IMR-90 (cell line): ENCODE results near the gene STAM. TPM values are rescaled to one million over a fixed set of nuclear protein-coding genes. Genes with fewer than 3 reads are reported as not detected.
A peak's percentile ranks its signal among the peaks of the same experiment; 100 is the strongest.

Source experiments
- ATAC-seq: fragments of 200-7000 bp; cut with Tn5 transposase; 2 replicates; pipeline ENCODE4 v1.9.1; 2020; ENCODE audit warnings: low read depth, mild to moderate bottlenecking, moderate library complexity
- BruUV-seq: library from RNA; stranded (reverse); fragments of 400-500 nt; replicated peaks from 2 replicates; lab custom pipeline; 2021; lab: Mats Ljungman, UMichigan
- CTCF ChIA-PET: fragments of 300-600 bp; formaldehyde crosslinking; extraction: SDS; loops from one replicate; lab custom pipeline; 2021; ENCODE audit warnings: antibody characterized with exemption; lab: Yijun Ruan, JAX
- POLR2A ChIA-PET: fragments of 300-600 bp; sonication (Branson Sonifier 250); formaldehyde crosslinking; loops from one replicate; lab custom pipeline; 2022; ENCODE audit warnings: antibody characterized with exemption; ENCODE audit not compliant: unreplicated experiment; lab: Charles Lee
- DNase-seq: peaks from one replicate; pipeline ENCODE4 v3.0.0; 2013
- H2AFZ ChIP-seq: replicated peaks from 2 replicates; pipeline ENCODE3; 2013; ENCODE audit warnings: low read length, mild to moderate bottlenecking; ENCODE audit not compliant: poor library complexity
- H2AK5ac ChIP-seq: 2 replicates; pipeline ENCODE4 v1.6.1; 2013; ENCODE audit warnings: low read depth, low read length, inconsistent platforms
- H2AK9ac ChIP-seq: replicated peaks from 2 replicates; pipeline ENCODE3; 2013; ENCODE audit warnings: mild to moderate bottlenecking, low read depth, low read length, moderate library complexity; ENCODE audit not compliant: poor library complexity
- H2BK120ac ChIP-seq: 2 replicates; pipeline ENCODE4 v1.6.1; 2013; ENCODE audit warnings: low read depth, low read length, inconsistent platforms
- H2BK15ac ChIP-seq: 3 replicates; pipeline ENCODE4 v1.6.1; 2013; ENCODE audit warnings: low read depth, low read length, inconsistent platforms
- H2BK20ac ChIP-seq: 2 replicates; pipeline ENCODE4 v1.6.1; 2013; ENCODE audit warnings: low read depth, mild to moderate bottlenecking, inconsistent platforms, low read length, moderate library complexity
- H2BK5ac ChIP-seq: 2 replicates; pipeline ENCODE4 v1.6.1; 2013; ENCODE audit warnings: mild to moderate bottlenecking, low read depth, low read length, inconsistent platforms; ENCODE audit not compliant: poor library complexity, severe bottlenecking
- H3K14ac ChIP-seq: replicated peaks from 2 replicates; pipeline ENCODE4 v1.6.1; 2013; ENCODE audit warnings: low read depth, low read length, inconsistent platforms
- H3K18ac ChIP-seq: 2 replicates; pipeline ENCODE4 v1.6.1; 2013; ENCODE audit warnings: low read depth, low read length, control low read depth
- H3K23ac ChIP-seq: 2 replicates; pipeline ENCODE4 v1.6.1; 2013; ENCODE audit warnings: low read depth, low read length, inconsistent platforms
- H3K27ac ChIP-seq: 2 replicates; pipeline ENCODE4 v1.5.1; 2013; ENCODE audit warnings: mild to moderate bottlenecking, control low read depth, low read length; ENCODE audit not compliant: insufficient read depth
- H3K27me3 ChIP-seq: 2 replicates; pipeline ENCODE4 v1.6.1; 2013; ENCODE audit warnings: low read length; ENCODE audit not compliant: control insufficient read depth, insufficient read depth
- H3K36me3 ChIP-seq: 2 replicates; pipeline ENCODE4 v1.6.1; 2013; ENCODE audit warnings: low read length, mixed read lengths; ENCODE audit not compliant: control insufficient read depth, insufficient read depth
- H3K4ac ChIP-seq: 2 replicates; pipeline ENCODE4 v1.6.1; 2013; ENCODE audit warnings: low read depth, low read length, inconsistent platforms
- H3K4me1 ChIP-seq: 2 replicates; pipeline ENCODE4 v1.6.1; 2013; ENCODE audit warnings: low read length, mixed read lengths; ENCODE audit not compliant: control insufficient read depth, insufficient read depth
- H3K4me2 ChIP-seq: 2 replicates; pipeline ENCODE4 v1.6.1; 2013; ENCODE audit warnings: low read depth, mild to moderate bottlenecking, control low read depth, low read length, moderate library complexity
- H3K4me3 ChIP-seq: 2 replicates; pipeline ENCODE4 v1.5.1; 2013; ENCODE audit warnings: low read depth, mild to moderate bottlenecking, control low read depth, low read length, moderate library complexity; ENCODE audit not compliant: insufficient read depth
- H3K56ac ChIP-seq: 2 replicates; pipeline ENCODE4 v1.6.1; 2013; ENCODE audit warnings: low read length, inconsistent platforms; ENCODE audit not compliant: insufficient read depth; ENCODE audit errors: extremely low read depth
- H3K79me1 ChIP-seq, 2 experiments: 2 replicates each; pipeline ENCODE4 v1.6.1; 2013; ENCODE audit warnings: low read length in 2 of 2, inconsistent platforms in 1 of 2, low read depth in 1 of 2
- H3K9ac ChIP-seq: 2 replicates; pipeline ENCODE4 v1.6.1; 2013; ENCODE audit warnings: low read depth, low read length, control low read depth
- H3K9me1 ChIP-seq: 2 replicates; pipeline ENCODE4 v1.6.1; 2013; ENCODE audit warnings: low read length, inconsistent platforms; ENCODE audit not compliant: insufficient read depth
- H3K9me3 ChIP-seq: 2 replicates; pipeline ENCODE4 v1.6.1; 2013; ENCODE audit warnings: low read length; ENCODE audit not compliant: control insufficient read depth, insufficient read depth
- H4K20me1 ChIP-seq: 2 replicates; pipeline ENCODE4 v1.6.1; 2013; ENCODE audit warnings: low read length, inconsistent platforms; ENCODE audit not compliant: insufficient read depth
- H4K5ac ChIP-seq: 2 replicates; pipeline ENCODE4 v1.6.1; 2013; ENCODE audit warnings: mild to moderate bottlenecking, low read depth, low read length, control low read depth
- H4K8ac ChIP-seq, 2 experiments: 2 replicates each; pipeline ENCODE4 v1.6.1; 2013; ENCODE audit warnings: low read depth in 2 of 2, low read length in 2 of 2, control low read depth in 1 of 2, inconsistent platforms in 1 of 2
- H4K91ac ChIP-seq: 2 replicates; pipeline ENCODE4 v1.6.1; 2013; ENCODE audit warnings: low read depth, low read length, inconsistent platforms; ENCODE audit not compliant: insufficient read depth
- MAFK ChIP-seq: IDR thresholded peaks from 2 replicates; pipeline ENCODE4 v1.6.1; 2012; ENCODE audit warnings: low read depth, low read length, improper control_type of control experiment
- POLR2A ChIP-seq: IDR thresholded peaks from 2 replicates; pipeline ENCODE4 v1.6.1; 2012; ENCODE audit warnings: mild to moderate bottlenecking, low read depth, low read length
- RAD21 ChIP-seq: IDR thresholded peaks from 2 replicates; pipeline ENCODE4 v1.6.1; 2012; ENCODE audit warnings: low read length, improper control_type of control experiment
- RCOR1 ChIP-seq: IDR thresholded peaks from 2 replicates; pipeline ENCODE4 v1.6.1; 2012; ENCODE audit warnings: mild to moderate bottlenecking, low read length, improper control_type of control experiment; ENCODE audit not compliant: insufficient replicate concordance
- SMC3 ChIP-seq: fragments of 150-350 bp; IDR thresholded peaks from 2 replicates; pipeline ENCODE4 v1.6.1; 2016; ENCODE audit warnings: low read depth, mild to moderate bottlenecking, antibody characterized with exemption, low read length, moderate library complexity
- WGBS, 2 experiments: methylation state at CpG; one replicate each; pipeline versions ENCODE4 v1.1.5 to v1.1.7; 2013; ENCODE audit warnings: missing lambda C conversion rate in 2 of 2; ENCODE audit not compliant: insufficient read length in 1 of 2; ENCODE audit errors: extremely low coverage in 2 of 2; 5-methylcytosine and 5-hydroxymethylcytosine counted together
- dilution Hi-C: fragments of 300-500 bp; cut with HindIII; formaldehyde crosslinking; loops from one replicate; pipeline ENCODE4 v1.14.3; 2018; ENCODE audit warnings: low sequenced_read_pairs; ENCODE audit not compliant: unreplicated experiment
- in situ Hi-C: fragments of 300-500 bp; cut with MboI; formaldehyde crosslinking; loops from 3 replicates; pipeline ENCODE4 v1.14.3; 2019; ENCODE audit warnings: low sequenced_read_pairs, inconsistent platforms, mixed read lengths
- intact Hi-C: fragments of 100-400 bp; cut with micrococcal nuclease; formaldehyde crosslinking; loops from 2 replicates; pipeline ENCODE4 v1.10.0; 2022
- polyA plus RNA-seq, 3 experiments: library from polyadenylated mRNA; depleted of rRNA; stranded (reverse); fragments of >200 nt; gene quantifications; 2 replicates each; pipeline ENCODE4 v1.2.3, GENCODE V29; 2012; ENCODE audit warnings: low replicate concordance in 1 of 3
- total RNA-seq: library from RNA; depleted of rRNA; stranded (reverse); fragments of >200 nt; gene quantifications from 2 replicates; pipeline ENCODE4 v1.2.3, GENCODE V29; 2012
- TF ChIP-seq, protein P1 (sequence below): conservative IDR thresholded peaks from 2 replicates; pipeline ENCODE4 v1.5.1; 2012; ENCODE audit warnings: mild to moderate bottlenecking, low read depth, low read length, improper control_type of control experiment
- TF ChIP-seq, protein P2 (sequence below): fragments of 150-350 bp; IDR thresholded peaks from 2 replicates; pipeline ENCODE4 v1.6.1; 2016; ENCODE audit warnings: low read depth, mild to moderate bottlenecking, low read length, moderate library complexity, borderline replicate concordance

STAM gene
- total and polyA plus RNA-seq, 2 of the 4 experiments (the other 2 are of a cell fraction) = 22.9 to 23.3 TPM

DNA sequence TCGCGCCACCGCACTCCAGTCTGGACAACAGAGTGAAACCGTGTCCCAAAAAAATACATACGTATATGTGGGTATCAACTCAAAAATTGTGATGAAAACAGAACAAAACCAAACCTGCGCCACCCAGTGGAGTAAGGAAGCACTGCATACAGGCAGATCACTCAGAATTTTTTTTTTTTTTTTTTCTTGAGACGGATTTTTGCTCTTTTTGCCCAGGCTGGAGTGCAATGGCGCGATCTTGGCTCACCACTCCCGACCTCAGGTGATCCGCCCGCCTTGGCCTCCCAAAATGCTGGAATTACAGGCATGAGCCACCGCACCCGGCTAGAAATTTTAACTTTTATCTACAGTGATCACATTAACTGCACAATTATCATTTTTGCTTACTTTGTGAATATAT lies 99.0 kb downstream of the STAM start:
- Histone ChIP-seq H2AK9ac (no peak overlapping the region), H3K4me1 (no peaks in the 10 kb centered on the region), H3K23ac (no peak overlapping the region), H3K9me3 (no peaks in the 10 kb centered on the region), H2AK5ac (no peak overlapping the region), H3K27me3 (no peaks in the 10 kb centered on the region), H3K4me2 (peak overlapping the region; percentile 83), H2BK5ac (no peak overlapping the region), H2BK20ac (no peak overlapping the region), H3K18ac (no peak overlapping the region), H4K20me1 (no peaks in the 10 kb centered on the region), H4K91ac (no peak overlapping the region), H2BK15ac (no peak overlapping the region), H3K9ac (no peak overlapping the region), H3K14ac (no peak overlapping the region), H2BK120ac (no peak overlapping the region), H3K27ac (no peak overlapping the region), H4K8ac (no peak overlapping the region), H3K9me1 (no peaks in the 10 kb centered on the region), H2AFZ (peak overlapping the region; percentile 81), H3K56ac (no peak overlapping the region), H3K36me3 (no peaks in the 10 kb centered on the region), H3K4me3 (no peak overlapping the region), H4K5ac (no peak overlapping the region), H3K4ac (no peak overlapping the region), H3K79me1 (no peaks in the 10 kb centered on the region)
- TF ChIP-seq, protein P1, sequence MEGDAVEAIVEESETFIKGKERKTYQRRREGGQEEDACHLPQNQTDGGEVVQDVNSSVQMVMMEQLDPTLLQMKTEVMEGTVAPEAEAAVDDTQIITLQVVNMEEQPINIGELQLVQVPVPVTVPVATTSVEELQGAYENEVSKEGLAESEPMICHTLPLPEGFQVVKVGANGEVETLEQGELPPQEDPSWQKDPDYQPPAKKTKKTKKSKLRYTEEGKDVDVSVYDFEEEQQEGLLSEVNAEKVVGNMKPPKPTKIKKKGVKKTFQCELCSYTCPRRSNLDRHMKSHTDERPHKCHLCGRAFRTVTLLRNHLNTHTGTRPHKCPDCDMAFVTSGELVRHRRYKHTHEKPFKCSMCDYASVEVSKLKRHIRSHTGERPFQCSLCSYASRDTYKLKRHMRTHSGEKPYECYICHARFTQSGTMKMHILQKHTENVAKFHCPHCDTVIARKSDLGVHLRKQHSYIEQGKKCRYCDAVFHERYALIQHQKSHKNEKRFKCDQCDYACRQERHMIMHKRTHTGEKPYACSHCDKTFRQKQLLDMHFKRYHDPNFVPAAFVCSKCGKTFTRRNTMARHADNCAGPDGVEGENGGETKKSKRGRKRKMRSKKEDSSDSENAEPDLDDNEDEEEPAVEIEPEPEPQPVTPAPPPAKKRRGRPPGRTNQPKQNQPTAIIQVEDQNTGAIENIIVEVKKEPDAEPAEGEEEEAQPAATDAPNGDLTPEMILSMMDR = peak; percentile 72
- TF ChIP-seq MAFK = no peak
- peak; percentile 51 for TF ChIP-seq RAD21
- TF ChIP-seq, protein P2, sequence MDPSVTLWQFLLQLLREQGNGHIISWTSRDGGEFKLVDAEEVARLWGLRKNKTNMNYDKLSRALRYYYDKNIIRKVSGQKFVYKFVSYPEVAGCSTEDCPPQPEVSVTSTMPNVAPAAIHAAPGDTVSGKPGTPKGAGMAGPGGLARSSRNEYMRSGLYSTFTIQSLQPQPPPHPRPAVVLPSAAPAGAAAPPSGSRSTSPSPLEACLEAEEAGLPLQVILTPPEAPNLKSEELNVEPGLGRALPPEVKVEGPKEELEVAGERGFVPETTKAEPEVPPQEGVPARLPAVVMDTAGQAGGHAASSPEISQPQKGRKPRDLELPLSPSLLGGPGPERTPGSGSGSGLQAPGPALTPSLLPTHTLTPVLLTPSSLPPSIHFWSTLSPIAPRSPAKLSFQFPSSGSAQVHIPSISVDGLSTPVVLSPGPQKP = no peak
- TF ChIP-seq RCOR1 = no peak
- no peak for TF ChIP-seq POLR2A
- TF ChIP-seq SMC3 = peak; percentile 76
- POLR2A ChIA-PET = no interaction called here
- intact Hi-C loops = loop anchor here (1.0 kb wide), 1 partner anchor 136 kb away; no protein-coding TSS in a partner anchor
- BruUV-seq = no TSS peak
- dilution Hi-C loops = no loop called here
- ATAC-seq (peak; percentile 85), DNase-seq (peak; percentile 60)
- 46% methylated on average over 3 of the region's 14 CpGs; no CpG with 5 or more reads in 1 of the 2 experiments for WGBS, 2 experiments
- in situ Hi-C loops = loop anchor here (5.0 kb wide), 1 partner anchor 136 kb away; no protein-coding TSS in a partner anchor
- CTCF ChIA-PET = interaction anchor here (0.6 to 1.0 kb wide), 3 partner anchors 16 to 326 kb away, joined by 3 to 5 read pairs (median 4); no protein-coding TSS in a partner anchor
